ENCODE results near the gene AATF.

The AATF gene

GRCh38 chr17:37064206-37064605 lies 115.5 kb downstream of the AATF start:
- Histone ChIP-seq H2BK12ac (ENCODE audit: low read length) (no peak overlapping the region), H4K8ac (ENCODE audit: low read depth, low read length) (no peak overlapping the region), H2AFZ (ENCODE audit: insufficient read depth, low read length, poor library complexity) (no peak overlapping the region), H4K12ac (ENCODE audit: low read depth, low read length) (no peak overlapping the region), H2BK120ac (ENCODE audit: insufficient read depth, low read length, poor library complexity) (no peak overlapping the region), H3K4me1 (ENCODE audit: control insufficient read depth in 1 of 2, insufficient read depth in 2 of 2, low read length in 2 of 2) (peaks cover 3 to 10% of the 10 kb centered on the region in 2 experiments), H3K79me2 (ENCODE audit: control insufficient read depth, insufficient read depth, low read length, poor library complexity) (no peaks in the 10 kb centered on the region), H3K23ac (ENCODE audit: low read length) (no peak overlapping the region), H3K4ac (ENCODE audit: low read depth, low read length) (no peak overlapping the region), H3K79me1 (ENCODE audit: low read length) (no peaks in the 10 kb centered on the region), H3K27me3 (ENCODE audit: insufficient read depth, low read length) (peaks cover 2% of the 10 kb centered on the region), H3K9ac (ENCODE audit: low read length) (no peak overlapping the region), H2BK5ac (ENCODE audit: low read depth, low read length, poor library complexity) (no peak overlapping the region), H3K14ac (ENCODE audit: low read length) (no peak overlapping the region), H3K36me3 (ENCODE audit: control insufficient read depth in 1 of 2, insufficient read depth in 2 of 2, low read length in 2 of 2) (no peaks in the 10 kb centered on the region), H2AK5ac (ENCODE audit: low read length) (no peak overlapping the region), H4K91ac (ENCODE audit: low read depth, low read length) (no peak overlapping the region), H3K4me2 (ENCODE audit: low read length) (no peak overlapping the region), H3K9me3 (ENCODE audit: insufficient read depth, low read depth, low read length) (no peaks in the 10 kb centered on the region), H3K18ac (ENCODE audit: low read length) (no peak overlapping the region), H3K4me3 (ENCODE audit: low read depth, low read length) (no peak overlapping the region), H3K27ac (ENCODE audit: low read depth, low read length) (no peak overlapping the region)
- no peak for DNase-seq
- no CpG with 5 or more reads among the region's 11 CpGs for WGBS (ENCODE audit: extremely low coverage, insufficient coverage, insufficient read length)

- H3K79me2 ChIP-seq (ENCODE audit: control insufficient read depth, insufficient read depth, low read length, poor library complexity) = no peaks in the 10 kb centered on the region
- no peaks in the 10 kb centered on the region for H3K36me3 ChIP-seq (ENCODE audit: control insufficient read depth in 1 of 2, insufficient read depth in 2 of 2, low read length in 2 of 2)
- no peak overlapping the region for H3K27ac ChIP-seq (ENCODE audit: low read depth, low read length)
- H3K9ac ChIP-seq (ENCODE audit: low read length) = no peak overlapping the region
- no peak overlapping the region for H2AK5ac ChIP-seq (ENCODE audit: low read length)
- H4K12ac ChIP-seq (ENCODE audit: low read depth, low read length) = no peak overlapping the region
- H3K18ac ChIP-seq (ENCODE audit: low read length) = no peak overlapping the region
- no peak overlapping the region for H2BK120ac ChIP-seq (ENCODE audit: insufficient read depth, low read length, poor library complexity)
- no peak overlapping the region for H3K4ac ChIP-seq (ENCODE audit: low read depth, low read length)
- H4K91ac ChIP-seq (ENCODE audit: low read depth, low read length) = no peak overlapping the region
- no peak overlapping the region for H2AFZ ChIP-seq (ENCODE audit: insufficient read depth, low read length, poor library complexity)
- WGBS (ENCODE audit: extremely low coverage, insufficient coverage, insufficient read length) = no CpG with 5 or more reads among the region's 8 CpGs
- H2BK5ac ChIP-seq (ENCODE audit: low read depth, low read length, poor library complexity) = no peak overlapping the region
- DNase-seq = peak; percentile 86 to 92
- no peaks in the 10 kb centered on the region for H3K9me3 ChIP-seq (ENCODE audit: insufficient read depth, low read depth, low read length)
- no peak overlapping the region for H3K23ac ChIP-seq (ENCODE audit: low read length)
- no peak overlapping the region for H3K4me3 ChIP-seq (ENCODE audit: low read depth, low read length)
- no peak overlapping the region for H3K14ac ChIP-seq (ENCODE audit: low read length)
- peaks cover 2% of the 10 kb centered on the region for H3K27me3 ChIP-seq (ENCODE audit: insufficient read depth, low read length)
- H3K4me2 ChIP-seq (ENCODE audit: low read length) = no peak overlapping the region
- no peak overlapping the region for H2BK12ac ChIP-seq (ENCODE audit: low read length)
- no peaks in the 10 kb centered on the region for H3K79me1 ChIP-seq (ENCODE audit: low read length)
- no peak overlapping the region for H4K8ac ChIP-seq (ENCODE audit: low read depth, low read length)
- H3K4me1 ChIP-seq (ENCODE audit: control insufficient read depth in 1 of 2, insufficient read depth in 2 of 2, low read length in 2 of 2) = peaks cover 3 to 10% of the 10 kb centered on the region in 2 experiments
These were observed 116.2 kb downstream of the AATF start for GRCh38 chr17:37064956-37065355.

GRCh38 chr17:37065486-37066321 lies 117.0 kb downstream of the AATF start:
- peaks cover 2% of the 10 kb centered on the region for H3K27me3 ChIP-seq (ENCODE audit: insufficient read depth, low read length)
- H3K23ac ChIP-seq (ENCODE audit: low read length) = no peak overlapping the region
- H3K18ac ChIP-seq (ENCODE audit: low read length) = no peak overlapping the region

GRCh38 chr17:37066322-37067255 lies 117.8 kb downstream of the AATF start:
- H2AFZ ChIP-seq (ENCODE audit: insufficient read depth, low read length, poor library complexity) = no peak overlapping the region
- no peak overlapping the region for H3K18ac ChIP-seq (ENCODE audit: low read length)
- no peak overlapping the region for H4K12ac ChIP-seq (ENCODE audit: low read depth, low read length)
- H4K91ac ChIP-seq (ENCODE audit: low read depth, low read length) = no peak overlapping the region
- no peak overlapping the region for H2AK5ac ChIP-seq (ENCODE audit: low read length)
- H2BK120ac ChIP-seq (ENCODE audit: insufficient read depth, low read length, poor library complexity) = no peak overlapping the region
- peaks cover 2% of the 10 kb centered on the region for H3K27me3 ChIP-seq (ENCODE audit: insufficient read depth, low read length)
- H3K79me2 ChIP-seq (ENCODE audit: control insufficient read depth, insufficient read depth, low read length, poor library complexity) = no peaks in the 10 kb centered on the region
- no peak overlapping the region for H3K27ac ChIP-seq (ENCODE audit: low read depth, low read length)
- no peak overlapping the region for H3K23ac ChIP-seq (ENCODE audit: low read length)
- no peak overlapping the region for H3K14ac ChIP-seq (ENCODE audit: low read length)
- H4K8ac ChIP-seq (ENCODE audit: low read depth, low read length) = no peak overlapping the region
- H3K9ac ChIP-seq (ENCODE audit: low read length) = no peak overlapping the region
- H3K79me1 ChIP-seq (ENCODE audit: low read length) = no peaks in the 10 kb centered on the region
- peaks cover 3 to 10% of the 10 kb centered on the region in 2 experiments for H3K4me1 ChIP-seq (ENCODE audit: control insufficient read depth in 1 of 2, insufficient read depth in 2 of 2, low read length in 2 of 2)
- no peak for DNase-seq
- no peak overlapping the region for H2BK5ac ChIP-seq (ENCODE audit: low read depth, low read length, poor library complexity)
- H2BK12ac ChIP-seq (ENCODE audit: low read length) = no peak overlapping the region
- no peak overlapping the region for H3K4me2 ChIP-seq (ENCODE audit: low read length)
- no peaks in the 10 kb centered on the region for H3K36me3 ChIP-seq (ENCODE audit: control insufficient read depth in 1 of 2, insufficient read depth in 2 of 2, low read length in 2 of 2)
- no CpG with 5 or more reads among the region's 25 CpGs for WGBS (ENCODE audit: extremely low coverage, insufficient coverage, insufficient read length)
- H3K9me3 ChIP-seq (ENCODE audit: insufficient read depth, low read depth, low read length) = no peaks in the 10 kb centered on the region
- H3K4ac ChIP-seq (ENCODE audit: low read depth, low read length) = no peak overlapping the region
- peak overlapping the region; percentile 15 for H3K4me3 ChIP-seq (ENCODE audit: low read depth, low read length)

More at GRCh38 chr17:37065486-37066321, 117.0 kb downstream of the AATF start:
- H3K79me2 ChIP-seq (ENCODE audit: control insufficient read depth, insufficient read depth, low read length, poor library complexity) = no peaks in the 10 kb centered on the region
- H4K8ac ChIP-seq (ENCODE audit: low read depth, low read length) = no peak overlapping the region
- peaks cover 3 to 10% of the 10 kb centered on the region in 2 experiments for H3K4me1 ChIP-seq (ENCODE audit: control insufficient read depth in 1 of 2, insufficient read depth in 2 of 2, low read length in 2 of 2)
- no peak overlapping the region for H2BK5ac ChIP-seq (ENCODE audit: low read depth, low read length, poor library complexity)
- DNase-seq = no peak
- WGBS (ENCODE audit: extremely low coverage, insufficient coverage, insufficient read length) = no CpG with 5 or more reads among the region's 23 CpGs
- H4K12ac ChIP-seq (ENCODE audit: low read depth, low read length) = no peak overlapping the region
- no peaks in the 10 kb centered on the region for H3K9me3 ChIP-seq (ENCODE audit: insufficient read depth, low read depth, low read length)
- no peak overlapping the region for H3K9ac ChIP-seq (ENCODE audit: low read length)
- H3K4me3 ChIP-seq (ENCODE audit: low read depth, low read length) = no peak overlapping the region
- no peak overlapping the region for H2BK120ac ChIP-seq (ENCODE audit: insufficient read depth, low read length, poor library complexity)
- no peak overlapping the region for H3K27ac ChIP-seq (ENCODE audit: low read depth, low read length)
- H2BK12ac ChIP-seq (ENCODE audit: low read length) = no peak overlapping the region
- H3K4ac ChIP-seq (ENCODE audit: low read depth, low read length) = no peak overlapping the region
- no peak overlapping the region for H4K91ac ChIP-seq (ENCODE audit: low read depth, low read length)
- no peak overlapping the region for H2AFZ ChIP-seq (ENCODE audit: insufficient read depth, low read length, poor library complexity)
- H3K36me3 ChIP-seq (ENCODE audit: control insufficient read depth in 1 of 2, insufficient read depth in 2 of 2, low read length in 2 of 2) = no peaks in the 10 kb centered on the region
- H3K4me2 ChIP-seq (ENCODE audit: low read length) = no peak overlapping the region
- H3K79me1 ChIP-seq (ENCODE audit: low read length) = no peaks in the 10 kb centered on the region
- H2AK5ac ChIP-seq (ENCODE audit: low read length) = no peak overlapping the region
- peak overlapping the region; percentile 16 for H3K14ac ChIP-seq (ENCODE audit: low read length)

Data from trophoblast cell (in vitro differentiated cells and primary cell).